SK-N-SH (cell line): ENCODE results near the gene KRTAP5-2. TPM values are rescaled to one million over a fixed set of nuclear protein-coding genes. Genes with fewer than 3 reads are reported as not detected.

Experiments
- CTCF ChIA-PET: fragments of 300-600, 350-600 bp; formaldehyde crosslinking; extraction: SDS; loops from one replicate; lab custom pipeline; 2021; lab: Yijun Ruan, JAX
- POLR2A ChIA-PET: fragments of 350-600 bp; sonication (Branson Sonifier 250); formaldehyde crosslinking; extraction: SDS; loops from one replicate; lab custom pipeline; 2020; ENCODE audit warnings: antibody characterized with exemption, inconsistent platforms; lab: Yijun Ruan, JAX
- DNase-seq: peaks from one replicate; pipeline ENCODE4 v3.0.0; 2012
- H2AFZ ChIP-seq: fragments of 200-600 bp; sonication (generic); 2 replicates; pipeline ENCODE4 v1.8.1; 2016; ENCODE audit warnings: antibody characterized with exemption, mild to moderate bottlenecking, low read depth
- H3F3A ChIP-seq: fragments of 200-600 bp; sonication (generic); replicated peaks from 2 replicates; pipeline ENCODE3; 2016; ENCODE audit warnings: antibody characterized with exemption, mild to moderate bottlenecking; ENCODE audit not compliant: insufficient read depth
- H3K27ac ChIP-seq, 2 experiments: fragments of 200-500 bp in 1 of 2; fragments of 200-600 bp in 1 of 2; sonication (Bioruptor generic) in 1 of 2; sonication (generic), shearing (Covaris generic) in 1 of 2; 2 replicates each; pipeline versions ENCODE4 v1.5.1 to v1.6.1; 2014 to 2016; ENCODE audit warnings: low read depth in 2 of 2, inconsistent platforms in 1 of 2, low read length in 1 of 2, mild to moderate bottlenecking in 1 of 2, mixed read lengths in 1 of 2
- H3K27me3 ChIP-seq: fragments of 200-600 bp; sonication (generic), shearing (Covaris generic); 2 replicates; pipeline ENCODE4 v1.6.1; 2016; ENCODE audit warnings: mixed run types; ENCODE audit not compliant: insufficient read depth
- H3K36me3 ChIP-seq, 2 experiments: fragments of 200-500 bp in 1 of 2; fragments of 200-600 bp in 1 of 2; sonication (Bioruptor generic) in 1 of 2; sonication (generic) in 1 of 2; replicated peaks in 1 of 2; 2 replicates each; pipeline versions ENCODE3 to v1.5.1; 2014 to 2016; ENCODE audit warnings: low read length in 1 of 2, mild to moderate bottlenecking in 1 of 2; ENCODE audit not compliant: insufficient read depth in 2 of 2, control insufficient read depth in 1 of 2
- H3K4me1 ChIP-seq, 2 experiments: fragments of 200-500 bp in 1 of 2; fragments of 200-600 bp in 1 of 2; sonication (Bioruptor generic) in 1 of 2; sonication (generic), shearing (Covaris generic) in 1 of 2; 2 replicates each; pipeline versions ENCODE4 v1.5.1 to v1.6.1; 2014 to 2016; ENCODE audit warnings: low read depth in 1 of 2, low read length in 1 of 2, mixed run types in 1 of 2; ENCODE audit not compliant: insufficient read depth in 2 of 2, control insufficient read depth in 1 of 2
- H3K4me2 ChIP-seq: fragments of 200-600 bp; sonication (generic), shearing (Covaris generic); 2 replicates; pipeline ENCODE4 v1.6.1; 2017; ENCODE audit warnings: mixed run types
- H3K4me3 ChIP-seq, 2 experiments: fragments of 200-500 bp in 1 of 2; fragments of 200-600 bp in 1 of 2; sonication (Bioruptor generic) in 1 of 2; sonication (generic), shearing (Covaris generic) in 1 of 2; 2 replicates each; pipeline versions ENCODE4 v1.5.1 to v1.8.1; 2014 to 2016; ENCODE audit warnings: low read depth in 2 of 2, inconsistent platforms in 1 of 2, low read length in 1 of 2, mild to moderate bottlenecking in 1 of 2, mixed read lengths in 1 of 2, moderate library complexity in 1 of 2
- H3K79me2 ChIP-seq: fragments of 200-600 bp; sonication (generic); 2 replicates; pipeline ENCODE4 v1.8.1; 2017; ENCODE audit warnings: mild to moderate bottlenecking; ENCODE audit not compliant: insufficient read depth
- H3K9ac ChIP-seq: fragments of 200-600 bp; sonication (generic); 2 replicates; pipeline ENCODE4 v1.6.1; 2017; ENCODE audit warnings: mixed run types
- H3K9me2 ChIP-seq: fragments of 200-600 bp; sonication (generic); 2 replicates; pipeline ENCODE4 v1.6.1; 2017; ENCODE audit warnings: mixed run types
- H3K9me3 ChIP-seq: fragments of 200-600 bp; sonication (generic); 2 replicates; pipeline ENCODE4 v1.6.1; 2017; ENCODE audit warnings: mixed run types, mild to moderate bottlenecking, moderate library complexity
- H4K20me1 ChIP-seq: fragments of 200-600 bp; sonication (generic); 2 replicates; pipeline ENCODE4 v1.6.1; 2017; ENCODE audit warnings: mild to moderate bottlenecking, mixed run types; ENCODE audit not compliant: insufficient read depth
- CHD2 ChIP-seq: fragments of 150-350 bp; IDR thresholded peaks from 2 replicates; pipeline ENCODE4 v1.6.1; 2018; ENCODE audit warnings: low read length; ENCODE audit not compliant: partially characterized antibody
- ELF1 ChIP-seq: IDR thresholded peaks from 2 replicates; pipeline ENCODE4 v1.4.0; 2012
- EP300 ChIP-seq, 2 experiments: IDR thresholded peaks; 2 replicates each; pipeline versions ENCODE4 v1.4.0 to v1.6.1; 2012; ENCODE audit warnings: borderline replicate concordance in 1 of 2, low read depth in 1 of 2, low read length in 1 of 2
- EZH2phosphoT487 ChIP-seq: fragments of 200-600 bp; sonication (generic); IDR thresholded peaks from 2 replicates; pipeline ENCODE4 v1.6.1; 2017; ENCODE audit warnings: low read depth, mixed run types, mild to moderate bottlenecking, antibody characterized with exemption, moderate library complexity, borderline replicate concordance
- FOXJ3 ChIP-seq: sonication (generic); formaldehyde crosslinking; IDR thresholded peaks from 2 replicates; pipeline ENCODE4 v1.5.1; 2020; ENCODE audit warnings: mild to moderate bottlenecking, missing genetic modification reagents
- FOXM1 ChIP-seq: IDR thresholded peaks from 2 replicates; pipeline ENCODE4 v1.4.0; 2012; ENCODE audit warnings: low read depth, mild to moderate bottlenecking
- GABPA ChIP-seq: IDR thresholded peaks from 2 replicates; pipeline ENCODE4 v1.4.0; 2012; ENCODE audit warnings: low read depth, mild to moderate bottlenecking
- IRF3 ChIP-seq: fragments of 150-350 bp; IDR thresholded peaks from 2 replicates; pipeline ENCODE4 v1.6.1; 2016; ENCODE audit warnings: mild to moderate bottlenecking, low read depth, low read length
- PBX3 ChIP-seq: IDR thresholded peaks from 2 replicates; pipeline ENCODE4; 2012
- RAD21 ChIP-seq: IDR thresholded peaks from 2 replicates; pipeline ENCODE4 v1.6.1; 2012; ENCODE audit warnings: mild to moderate bottlenecking, low read length
- TCF12 ChIP-seq: IDR thresholded peaks from 2 replicates; pipeline ENCODE4 v1.4.0; 2012
- YY1 ChIP-seq: IDR thresholded peaks from 2 replicates; pipeline ENCODE4 v1.4.0; 2012; ENCODE audit warnings: low read depth, mild to moderate bottlenecking
- WGBS: methylation state at CpG from one replicate; pipeline ENCODE4 v1.1.6; 2017; ENCODE audit warnings: low lambda C conversion rate; 5-methylcytosine and 5-hydroxymethylcytosine counted together
- polyA plus RNA-seq, 3 experiments: library from polyadenylated mRNA; depleted of rRNA; stranded (reverse); fragments of >200 nt; gene quantifications; 2 replicates each; pipeline ENCODE4 v1.2.3, GENCODE V29; 2012
- TF ChIP-seq, protein P1 (sequence below): fragments of 150-350 bp; IDR thresholded peaks from 2 replicates; pipeline ENCODE4 v1.6.1; 2017; ENCODE audit warnings: antibody characterized with exemption, low read length, low read depth, borderline replicate concordance

The KRTAP5-2 gene
- polyA plus RNA-seq, 1 of the 3 experiments (the other 2 are of a cell fraction), result not detected

DNA sequence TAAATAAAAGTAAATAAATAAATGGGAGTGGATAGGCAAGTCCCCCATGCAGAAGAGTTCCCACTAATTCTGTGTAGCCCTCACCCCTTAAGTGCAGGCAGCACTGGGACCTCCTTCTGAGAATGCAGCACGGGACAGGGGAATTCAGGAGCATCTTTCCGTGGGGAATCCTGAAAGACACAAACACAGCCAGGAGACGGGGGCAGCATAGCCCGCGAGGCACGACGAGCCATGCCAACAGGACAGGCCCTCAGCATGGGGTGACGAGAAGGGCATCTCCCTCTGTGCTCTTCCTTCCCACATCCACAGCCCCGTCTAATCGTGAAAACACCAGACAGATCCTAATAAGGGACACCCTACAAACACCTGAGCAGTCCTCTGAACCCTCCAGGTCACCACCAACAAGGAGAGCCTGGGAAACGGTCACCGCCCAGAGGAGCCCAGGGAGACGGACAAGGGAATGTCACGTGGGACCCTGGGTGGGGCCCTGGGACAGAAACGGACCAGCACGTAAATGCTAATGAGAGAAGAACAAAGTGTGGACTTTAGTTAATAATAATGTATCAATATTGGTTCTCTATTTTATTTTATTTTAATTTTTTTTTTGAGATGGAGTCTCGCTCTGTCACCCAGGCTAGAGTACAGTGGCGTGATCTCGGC is 38.3 kb upstream of the KRTAP5-2 start (continued):
- TF ChIP-seq EZH2phosphoT487 (no peak), GABPA (no peak), CHD2 (no peak), FOXJ3 (CRISPR knock-in tag) (no peak), RAD21 (no peak)
- TF ChIP-seq, protein P1, sequence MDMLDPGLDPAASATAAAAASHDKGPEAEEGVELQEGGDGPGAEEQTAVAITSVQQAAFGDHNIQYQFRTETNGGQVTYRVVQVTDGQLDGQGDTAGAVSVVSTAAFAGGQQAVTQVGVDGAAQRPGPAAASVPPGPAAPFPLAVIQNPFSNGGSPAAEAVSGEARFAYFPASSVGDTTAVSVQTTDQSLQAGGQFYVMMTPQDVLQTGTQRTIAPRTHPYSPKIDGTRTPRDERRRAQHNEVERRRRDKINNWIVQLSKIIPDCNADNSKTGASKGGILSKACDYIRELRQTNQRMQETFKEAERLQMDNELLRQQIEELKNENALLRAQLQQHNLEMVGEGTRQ, result no peak

DNA sequence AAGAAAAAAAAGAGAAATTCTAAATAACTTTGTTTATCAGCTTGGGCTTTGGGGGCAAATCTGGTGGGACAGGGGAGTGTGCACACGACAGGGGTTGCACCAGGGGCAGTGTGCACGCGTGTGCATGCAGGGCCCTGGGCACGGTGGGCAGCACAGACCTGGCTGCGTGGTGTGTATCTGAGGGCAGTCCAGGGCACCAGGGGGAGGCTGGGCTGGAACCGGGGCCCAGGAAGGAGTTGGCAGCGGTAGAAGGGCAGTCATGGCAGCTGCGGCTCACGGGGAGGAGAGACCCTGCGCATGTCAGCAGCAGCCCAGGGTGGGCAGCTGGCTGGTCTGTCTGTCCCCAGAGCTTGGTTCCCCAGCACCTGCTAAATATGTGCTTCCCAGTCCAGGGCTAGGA is 35.8 kb upstream of the KRTAP5-2 start:
- Histone ChIP-seq H3K79me2 (no peaks in the 10 kb centered on the region), H3K4me2 (no peak overlapping the region), H4K20me1 (no peaks in the 10 kb centered on the region), H3K4me3 (no peak overlapping the region), H3K9ac (no peak overlapping the region), H3K36me3 (no peaks in the 10 kb centered on the region), H3K27ac (no peak overlapping the region), H3K9me2 (no peaks in the 10 kb centered on the region)
- 63% methylated on average over 9 of the region's 10 CpGs for WGBS
- ChIA-PET CTCF (interaction anchor here (1.2 to 3.2 kb wide), 5 partner anchors 19 to 517 kb away, joined by 3 to 19 read pairs (median 9); no protein-coding TSS in a partner anchor), POLR2A (interaction anchor here (0.7 kb wide), 1 partner anchor 26 kb away, joined by 3 read pairs; the partner anchor contains the start of gene KRTAP5-3)
- no peak for DNase-seq
- TF ChIP-seq FOXM1 (no peak), EZH2phosphoT487 (no peak), ELF1 (no peak), YY1 (no peak), RAD21 (no peak), IRF3 (no peak), EP300 (IDR thresholded peaks at IDR 0.05; ENCODE audit: borderline replicate concordance in 1 of 2, low read depth in 1 of 2, low read length in 1 of 2) (no peak), PBX3 (no peak), TCF12 (no peak)
- TF ChIP-seq, all 33 proteins: peak for 0
- H3K9me3 ChIP-seq, result no peaks in the 10 kb centered on the region
- peaks cover 0 to 14% of the 10 kb centered on the region in 2 experiments; a peak in 1 of 4 replicates for H3K4me1 ChIP-seq
- no peak overlapping the region for H2AFZ ChIP-seq
- peaks cover 19% of the 10 kb centered on the region; the same call in 1 of the 2 replicates for H3K27me3 ChIP-seq
- H3F3A ChIP-seq, result no peaks in the 10 kb centered on the region
